Activated CD4-positive, alpha-beta T cell treated with anti-CD3 and anti-CD28 coated beads, Interleukin-2, amount 10 ng/mL, durations not matched to agents 24 days and 14 days (primary cell): Measurements from ENCODE around the gene KIT. TPM values are rescaled to one million over a fixed set of nuclear protein-coding genes. Genes with fewer than 3 reads are reported as not detected.

Experiments used
- DNase-seq: peaks from one replicate; pipeline ENCODE4 v3.0.0; 2022
- H3K27ac Mint-ChIP-seq: one replicate; pipeline ENCODE4 v1.8.0; 2022; ENCODE audit warnings: mild to moderate bottlenecking, mixed read lengths
- H3K27me3 Mint-ChIP-seq: one replicate; pipeline ENCODE4 v1.8.0; 2022; ENCODE audit warnings: mixed read lengths
- H3K36me3 Mint-ChIP-seq: one replicate; pipeline ENCODE4 v1.8.0; 2022; ENCODE audit warnings: low read depth, mild to moderate bottlenecking, mixed read lengths
- H3K4me1 Mint-ChIP-seq: one replicate; pipeline ENCODE4 v1.8.0; 2021; ENCODE audit warnings: mixed read lengths
- H3K4me3 Mint-ChIP-seq: one replicate; pipeline ENCODE4 v1.8.0; 2022; ENCODE audit warnings: mild to moderate bottlenecking, moderate library complexity, mixed read lengths
- H3K9me3 Mint-ChIP-seq: one replicate; pipeline ENCODE4 v1.8.0; 2021; ENCODE audit warnings: mixed read lengths
- intact Hi-C: fragments of 100-400 bp; cut with micrococcal nuclease; formaldehyde crosslinking; loops from one replicate; pipeline ENCODE4 v1.15.1; 2023
- total RNA-seq: library from RNA; stranded (reverse); gene quantifications from 2 replicates; pipeline ENCODE4 v1.2.3, GENCODE V29; 2022

The KIT gene
- total RNA-seq, 1 donor from 2014 or later = 0.12 TPM

GRCh38 chr4:54696649-54697048, 38.9 kb downstream of the KIT start:
- peaks cover 4% of the 10 kb centered on the region for H3K27me3 Mint-ChIP-seq
- no peaks in the 10 kb centered on the region for H3K9me3 Mint-ChIP-seq
- H3K4me1 Mint-ChIP-seq = no peaks in the 10 kb centered on the region
- no peak overlapping the region for H3K4me3 Mint-ChIP-seq
- intact Hi-C loops = no loop called here
- no peaks in the 10 kb centered on the region for H3K36me3 Mint-ChIP-seq
- no peak for DNase-seq
- no peak overlapping the region for H3K27ac Mint-ChIP-seq

- DNase-seq = no peak
- no peaks in the 10 kb centered on the region for H3K4me1 Mint-ChIP-seq
- H3K27ac Mint-ChIP-seq = no peak overlapping the region
- H3K4me3 Mint-ChIP-seq = no peak overlapping the region
- H3K27me3 Mint-ChIP-seq = peaks cover 10% of the 10 kb centered on the region
- no peaks in the 10 kb centered on the region for H3K9me3 Mint-ChIP-seq
- no peaks in the 10 kb centered on the region for H3K36me3 Mint-ChIP-seq
- intact Hi-C loops = no loop called here
These were observed 43.2 kb downstream of the KIT start for GRCh38 chr4:54700986-54701385.

- Mint-ChIP-seq H3K27me3 (peaks cover 10% of the 10 kb centered on the region), H3K9me3 (no peaks in the 10 kb centered on the region), H3K4me3 (no peak overlapping the region), H3K27ac (no peak overlapping the region), H3K36me3 (no peaks in the 10 kb centered on the region), H3K4me1 (no peaks in the 10 kb centered on the region)
- intact Hi-C loops = no loop called here
- no peak for DNase-seq
These were observed 45.4 kb downstream of the KIT start for GRCh38 chr4:54703182-54703581.

- intact Hi-C loops = no loop called here
- Mint-ChIP-seq H3K9me3 (no peaks in the 10 kb centered on the region), H3K27me3 (peaks cover 5% of the 10 kb centered on the region), H3K4me3 (no peak overlapping the region), H3K27ac (no peak overlapping the region), H3K4me1 (peaks cover 3% of the 10 kb centered on the region), H3K36me3 (no peaks in the 10 kb centered on the region)
- DNase-seq = no peak
These were observed 49.6 kb downstream of the KIT start for GRCh38 chr4:54707406-54707805.

GRCh38 chr4:54708339-54709279, 50.9 kb downstream of the KIT start:
- H3K9me3 Mint-ChIP-seq = no peaks in the 10 kb centered on the region
- H3K4me1 Mint-ChIP-seq = peaks cover 3% of the 10 kb centered on the region
- no peak overlapping the region for H3K27ac Mint-ChIP-seq
- no peaks in the 10 kb centered on the region for H3K36me3 Mint-ChIP-seq
- H3K4me3 Mint-ChIP-seq = no peak overlapping the region
- DNase-seq = no peak
- intact Hi-C loops = no loop called here
- H3K27me3 Mint-ChIP-seq = peaks cover 5% of the 10 kb centered on the region

- H3K4me3 Mint-ChIP-seq = no peak overlapping the region
- H3K4me1 Mint-ChIP-seq = peaks cover 3% of the 10 kb centered on the region
- peaks cover 3% of the 10 kb centered on the region for H3K27me3 Mint-ChIP-seq
- intact Hi-C loops = no loop called here
- no peaks in the 10 kb centered on the region for H3K36me3 Mint-ChIP-seq
- H3K9me3 Mint-ChIP-seq = no peaks in the 10 kb centered on the region
- DNase-seq = no peak
- H3K27ac Mint-ChIP-seq = no peak overlapping the region
These were observed 51.6 kb downstream of the KIT start for GRCh38 chr4:54709400-54709799.

- no peaks in the 10 kb centered on the region for H3K27me3 Mint-ChIP-seq
- H3K4me3 Mint-ChIP-seq = no peak overlapping the region
- peaks cover 3% of the 10 kb centered on the region for H3K4me1 Mint-ChIP-seq
- H3K27ac Mint-ChIP-seq = no peak overlapping the region
- intact Hi-C loops = no loop called here
- no peak for DNase-seq
- H3K9me3 Mint-ChIP-seq = no peaks in the 10 kb centered on the region
- H3K36me3 Mint-ChIP-seq = no peaks in the 10 kb centered on the region
These were observed 54.4 kb downstream of the KIT start for GRCh38 chr4:54712206-54712605.

GRCh38 chr4:54714631-54715030, 56.9 kb downstream of the KIT start:
- no peak for DNase-seq
- H3K4me3 Mint-ChIP-seq = no peak overlapping the region
- no peak overlapping the region for H3K27ac Mint-ChIP-seq
- intact Hi-C loops = no loop called here
- H3K36me3 Mint-ChIP-seq = no peaks in the 10 kb centered on the region
- H3K27me3 Mint-ChIP-seq = no peaks in the 10 kb centered on the region
- H3K4me1 Mint-ChIP-seq = peaks cover 2% of the 10 kb centered on the region
- H3K9me3 Mint-ChIP-seq = no peaks in the 10 kb centered on the region

GRCh38 chr4:54716478-54717065, 58.8 kb downstream of the KIT start:
- DNase-seq = no peak
- H3K36me3 Mint-ChIP-seq = no peaks in the 10 kb centered on the region
- H3K27me3 Mint-ChIP-seq = no peaks in the 10 kb centered on the region
- intact Hi-C loops = no loop called here
- H3K4me3 Mint-ChIP-seq = no peak overlapping the region
- H3K4me1 Mint-ChIP-seq = no peaks in the 10 kb centered on the region
- H3K9me3 Mint-ChIP-seq = no peaks in the 10 kb centered on the region
- H3K27ac Mint-ChIP-seq = no peak overlapping the region

GRCh38 chr4:54717694-54718093, 59.9 kb downstream of the KIT start:
- Mint-ChIP-seq H3K36me3 (no peaks in the 10 kb centered on the region), H3K9me3 (no peaks in the 10 kb centered on the region), H3K27me3 (no peaks in the 10 kb centered on the region), H3K4me3 (no peak overlapping the region), H3K27ac (no peak overlapping the region), H3K4me1 (no peaks in the 10 kb centered on the region)
- intact Hi-C loops = no loop called here
- DNase-seq = no peak

- Mint-ChIP-seq H3K4me1 (no peaks in the 10 kb centered on the region), H3K27ac (no peak overlapping the region), H3K4me3 (no peak overlapping the region), H3K9me3 (no peaks in the 10 kb centered on the region), H3K36me3 (no peaks in the 10 kb centered on the region), H3K27me3 (no peaks in the 10 kb centered on the region)
- intact Hi-C loops = no loop called here
- DNase-seq = no peak
These were observed 61.6 kb downstream of the KIT start for GRCh38 chr4:54719378-54719777.

GRCh38 chr4:54723220-54723619, 65.5 kb downstream of the KIT start:
- intact Hi-C loops = no loop called here
- Mint-ChIP-seq H3K27me3 (no peaks in the 10 kb centered on the region), H3K27ac (no peak overlapping the region), H3K36me3 (no peaks in the 10 kb centered on the region), H3K4me3 (no peak overlapping the region), H3K9me3 (no peaks in the 10 kb centered on the region), H3K4me1 (peaks cover 1% of the 10 kb centered on the region)
- no peak for DNase-seq

GRCh38 chr4:54723820-54724219, 66.1 kb downstream of the KIT start:
- intact Hi-C loops = no loop called here
- Mint-ChIP-seq H3K4me3 (no peak overlapping the region), H3K27ac (no peak overlapping the region), H3K9me3 (no peaks in the 10 kb centered on the region), H3K4me1 (peaks cover 1% of the 10 kb centered on the region), H3K27me3 (no peaks in the 10 kb centered on the region), H3K36me3 (no peaks in the 10 kb centered on the region)
- DNase-seq = no peak

- Mint-ChIP-seq H3K9me3 (no peaks in the 10 kb centered on the region), H3K4me3 (no peak overlapping the region), H3K27ac (no peak overlapping the region), H3K27me3 (no peaks in the 10 kb centered on the region), H3K36me3 (no peaks in the 10 kb centered on the region), H3K4me1 (peaks cover 1% of the 10 kb centered on the region)
- intact Hi-C loops = no loop called here
- no peak for DNase-seq
These were observed 69.2 kb downstream of the KIT start for GRCh38 chr4:54726907-54727306.
